CD4-positive, alpha-beta memory T cell (primary cell): ENCODE results near the gene ZNF423. TPM values are rescaled to one million over a fixed set of nuclear protein-coding genes. Genes with fewer than 3 reads are reported as not detected.
A peak's percentile ranks its signal among the peaks of the same experiment; 100 is the strongest.

Source experiments
- CTCF ChIA-PET: fragments of 350-600 bp; sonication (Branson Sonifier 250); formaldehyde crosslinking; loops from one replicate; lab custom pipeline; 2021; ENCODE audit warnings: inconsistent platforms; ENCODE audit not compliant: partially characterized antibody; lab: Charles Lee
- POLR2A ChIA-PET: fragments of 350-600 bp; sonication (Branson Sonifier 250); formaldehyde crosslinking; loops from one replicate; lab custom pipeline; 2021; ENCODE audit not compliant: partially characterized antibody; lab: Charles Lee
- DNase-seq, 5 donors: peaks; one replicate each; pipeline versions ENCODE4 v3.0.0 to v3.0.0-alpha.2; 2020 to 2022; ENCODE audit warnings: mixed read lengths in 1 of 5
- H3K27ac ChIP-seq: one replicate; pipeline ENCODE4 v1.7.0; 2013; ENCODE audit warnings: low read depth, low read length
- H3K27me3 ChIP-seq: 2 replicates; pipeline ENCODE4 v1.7.0; 2013; ENCODE audit warnings: mild to moderate bottlenecking, low read length, moderate library complexity; ENCODE audit not compliant: insufficient read depth
- H3K36me3 ChIP-seq: 2 replicates; pipeline ENCODE4 v1.7.0; 2013; ENCODE audit warnings: mild to moderate bottlenecking, low read length, moderate library complexity; ENCODE audit not compliant: insufficient read depth
- H3K4me1 ChIP-seq: 2 replicates; pipeline ENCODE4 v1.7.0; 2013; ENCODE audit warnings: mild to moderate bottlenecking, low read length, moderate library complexity; ENCODE audit not compliant: insufficient read depth
- H3K4me3 ChIP-seq, 2 donors: one replicate each; pipeline ENCODE4 v1.7.0; 2013; ENCODE audit warnings: low read length in 2 of 2, mild to moderate bottlenecking in 1 of 2
- H3K9me3 ChIP-seq, 2 donors: one replicate each; pipeline ENCODE4 v1.7.0; 2013; ENCODE audit warnings: low read length in 2 of 2, control low read depth in 1 of 2; ENCODE audit not compliant: control insufficient read depth in 1 of 2
- H3K27ac Mint-ChIP-seq, 7 donors: one replicate each; pipeline ENCODE4 v1.8.0; 2020 to 2021; ENCODE audit warnings: mixed read lengths in 7 of 7, mild to moderate bottlenecking in 6 of 7, inconsistent platforms in 3 of 7, moderate library complexity in 3 of 7
- H3K27me3 Mint-ChIP-seq, 2 donors: one replicate each; pipeline ENCODE4 v1.8.0; 2020 to 2021; ENCODE audit warnings: mixed read lengths in 2 of 2
- H3K36me3 Mint-ChIP-seq, 2 donors: one replicate each; pipeline ENCODE4 v1.8.0; 2020 to 2021; ENCODE audit warnings: mixed read lengths in 2 of 2, inconsistent platforms in 1 of 2, mild to moderate bottlenecking in 1 of 2
- H3K4me1 Mint-ChIP-seq, 4 donors: one replicate each; pipeline ENCODE4 v1.8.0; 2020 to 2021; ENCODE audit warnings: mixed read lengths in 4 of 4, mild to moderate bottlenecking in 1 of 4
- H3K4me3 Mint-ChIP-seq, 8 donors: one replicate each; pipeline ENCODE4 v1.8.0; 2020 to 2021; ENCODE audit warnings: mixed read lengths in 8 of 8, mild to moderate bottlenecking in 7 of 8, moderate library complexity in 6 of 8, inconsistent platforms in 3 of 8
- H3K9me3 Mint-ChIP-seq, 8 donors: one replicate each; pipeline ENCODE4 v1.8.0; 2020 to 2021; ENCODE audit warnings: mixed read lengths in 8 of 8, mild to moderate bottlenecking in 5 of 8, inconsistent platforms in 3 of 8, moderate library complexity in 1 of 8
- intact Hi-C: fragments of 100-400 bp; cut with micrococcal nuclease; formaldehyde crosslinking; loops from one replicate; pipeline ENCODE4 v1.15.1; 2023
- polyA plus RNA-seq, 2 donors: library from polyadenylated mRNA; unstranded; fragments of 300-500 nt; fragmentation: Illumina TruSeq; gene quantifications; one replicate each; pipeline ENCODE4 v1.2.3, GENCODE V29; 2021
- total RNA-seq, 2 experiments: library from RNA; stranded (reverse); gene quantifications; one replicate each; pipeline ENCODE4 v1.2.3, GENCODE V29; 2021

Gene ZNF423
- total and polyA plus RNA-seq, 4 experiments from 2014 or later: not detected

- peaks cover 0 to 26% (median 20%) of the 10 kb centered on the region in 8 donors for H3K9me3 Mint-ChIP-seq
- Histone ChIP-seq H3K36me3 (no peaks in the 10 kb centered on the region), H3K27me3 (no peaks in the 10 kb centered on the region), H3K4me1 (no peaks in the 10 kb centered on the region), H3K9me3 (peaks cover 0 to 10% of the 10 kb centered on the region in 2 donors), H3K27ac (no peak overlapping the region), H3K4me3 (no peak overlapping the region)
- POLR2A ChIA-PET: no interaction called here
- CTCF ChIA-PET: no interaction called here
- H3K4me1 Mint-ChIP-seq: no peaks in the 10 kb centered on the region
- no peak for DNase-seq
- H3K27me3 Mint-ChIP-seq: peaks cover 2 to 7% of the 10 kb centered on the region in 2 donors
- no peak overlapping the region for H3K4me3 Mint-ChIP-seq
- intact Hi-C loops: no loop called here
- H3K36me3 Mint-ChIP-seq: peaks cover 7 to 11% of the 10 kb centered on the region in 2 donors
- peak overlapping the region in 1 of 7 donors; percentile 19 for H3K27ac Mint-ChIP-seq
These were observed 203.9 kb downstream of the ZNF423 start for GRCh38 chr16:49651996-49652395.

- Histone ChIP-seq H3K4me1 (no peaks in the 10 kb centered on the region), H3K36me3 (no peaks in the 10 kb centered on the region), H3K4me3 (no peak overlapping the region), H3K27me3 (no peaks in the 10 kb centered on the region), H3K9me3 (peaks cover 0 to 10% of the 10 kb centered on the region in 2 donors), H3K27ac (no peak overlapping the region)
- Mint-ChIP-seq H3K4me3 (no peak overlapping the region), H3K27me3 (peaks cover 2 to 7% of the 10 kb centered on the region in 2 donors), H3K36me3 (peaks cover 7 to 11% of the 10 kb centered on the region in 2 donors), H3K27ac (no peak overlapping the region), H3K9me3 (peaks cover 0 to 33% (median 25%) of the 10 kb centered on the region in 8 donors), H3K4me1 (no peaks in the 10 kb centered on the region)
- DNase-seq: no peak
- ChIA-PET POLR2A (no interaction called here), CTCF (no interaction called here)
- intact Hi-C loops: no loop called here
These were observed 204.7 kb downstream of the ZNF423 start for GRCh38 chr16:49651226-49651625.

- H3K4me1 Mint-ChIP-seq: no peaks in the 10 kb centered on the region
- Histone ChIP-seq H3K4me1 (no peaks in the 10 kb centered on the region), H3K9me3 (peaks cover 0 to 10% of the 10 kb centered on the region in 2 donors), H3K27ac (no peak overlapping the region), H3K4me3 (no peak overlapping the region), H3K27me3 (no peaks in the 10 kb centered on the region), H3K36me3 (no peaks in the 10 kb centered on the region)
- H3K9me3 Mint-ChIP-seq: peaks cover 4 to 36% (median 30%) of the 10 kb centered on the region in 8 donors
- no peak overlapping the region for H3K27ac Mint-ChIP-seq
- ChIA-PET CTCF (no interaction called here), POLR2A (no interaction called here)
- intact Hi-C loops: no loop called here
- no peak overlapping the region for H3K4me3 Mint-ChIP-seq
- peaks cover 2 to 7% of the 10 kb centered on the region in 2 donors for H3K27me3 Mint-ChIP-seq
- no peak for DNase-seq
- H3K36me3 Mint-ChIP-seq: peaks cover 7 to 11% of the 10 kb centered on the region in 2 donors
These were observed 205.3 kb downstream of the ZNF423 start for GRCh38 chr16:49650603-49651002.

- peaks cover 7 to 11% of the 10 kb centered on the region in 2 donors for H3K36me3 Mint-ChIP-seq
- H3K9me3 ChIP-seq: peaks cover 0 to 10% of the 10 kb centered on the region in 2 donors
- H3K27ac ChIP-seq: no peak overlapping the region
- H3K9me3 Mint-ChIP-seq: peaks cover 4 to 44% (median 33%) of the 10 kb centered on the region in 8 donors
- no peak for DNase-seq
- H3K4me3 Mint-ChIP-seq: no peak overlapping the region
- no peak overlapping the region for H3K4me3 ChIP-seq
- H3K4me1 Mint-ChIP-seq: no peaks in the 10 kb centered on the region
- H3K27me3 Mint-ChIP-seq: peaks cover 2 to 7% of the 10 kb centered on the region in 2 donors
- no peaks in the 10 kb centered on the region for H3K4me1 ChIP-seq
- H3K36me3 ChIP-seq: no peaks in the 10 kb centered on the region
- ChIA-PET POLR2A (no interaction called here), CTCF (no interaction called here)
- no peaks in the 10 kb centered on the region for H3K27me3 ChIP-seq
- H3K27ac Mint-ChIP-seq: no peak overlapping the region
- intact Hi-C loops: no loop called here
These were observed 206.7 kb downstream of the ZNF423 start for GRCh38 chr16:49649013-49649765.

- CTCF ChIA-PET: no interaction called here
- Mint-ChIP-seq H3K4me3 (no peak overlapping the region), H3K27ac (no peak overlapping the region), H3K27me3 (peaks cover 2 to 3% of the 10 kb centered on the region in 2 donors), H3K9me3 (peaks cover 4 to 47% (median 33%) of the 10 kb centered on the region in 8 donors), H3K36me3 (peaks cover 7 to 11% of the 10 kb centered on the region in 2 donors), H3K4me1 (no peaks in the 10 kb centered on the region)
- no peaks in the 10 kb centered on the region for H3K36me3 ChIP-seq
- DNase-seq: no peak
- no peaks in the 10 kb centered on the region for H3K4me1 ChIP-seq
- H3K27me3 ChIP-seq: no peaks in the 10 kb centered on the region
- H3K27ac ChIP-seq: no peak overlapping the region
- no peak overlapping the region for H3K4me3 ChIP-seq
- intact Hi-C loops: no loop called here
- peaks cover 0 to 10% of the 10 kb centered on the region in 2 donors for H3K9me3 ChIP-seq
- POLR2A ChIA-PET: no interaction called here
These were observed 208.2 kb downstream of the ZNF423 start for GRCh38 chr16:49647673-49648072.

- no peak overlapping the region for H3K27ac ChIP-seq
- DNase-seq: no peak
- H3K9me3 Mint-ChIP-seq: peaks cover 4 to 47% (median 33%) of the 10 kb centered on the region in 8 donors
- no peaks in the 10 kb centered on the region for H3K36me3 ChIP-seq
- no peak overlapping the region for H3K4me3 Mint-ChIP-seq
- CTCF ChIA-PET: no interaction called here
- no peak overlapping the region for H3K27ac Mint-ChIP-seq
- H3K27me3 Mint-ChIP-seq: peaks cover under 1 to 2% of the 10 kb centered on the region in 2 donors
- H3K27me3 ChIP-seq: no peaks in the 10 kb centered on the region
- no peak overlapping the region for H3K4me3 ChIP-seq
- H3K4me1 ChIP-seq: no peaks in the 10 kb centered on the region
- POLR2A ChIA-PET: no interaction called here
- peaks cover 0 to 10% of the 10 kb centered on the region in 2 donors for H3K9me3 ChIP-seq
- H3K36me3 Mint-ChIP-seq: peaks cover 7 to 11% of the 10 kb centered on the region in 2 donors
- intact Hi-C loops: no loop called here
- H3K4me1 Mint-ChIP-seq: no peaks in the 10 kb centered on the region
These were observed 210.6 kb downstream of the ZNF423 start for GRCh38 chr16:49645263-49645662.

- CTCF ChIA-PET: no interaction called here
- no peaks in the 10 kb centered on the region for H3K4me1 Mint-ChIP-seq
- H3K27me3 Mint-ChIP-seq: peaks cover 4% of the 10 kb centered on the region in 2 donors
- no peak overlapping the region for H3K27ac Mint-ChIP-seq
- intact Hi-C loops: no loop called here
- Histone ChIP-seq H3K9me3 (peaks cover 0 to 10% of the 10 kb centered on the region in 2 donors), H3K27ac (no peak overlapping the region), H3K27me3 (no peaks in the 10 kb centered on the region), H3K4me3 (no peak overlapping the region), H3K4me1 (no peaks in the 10 kb centered on the region), H3K36me3 (no peaks in the 10 kb centered on the region)
- POLR2A ChIA-PET: no interaction called here
- DNase-seq: no peak
- peaks cover 4 to 46% (median 30%) of the 10 kb centered on the region in 8 donors for H3K9me3 Mint-ChIP-seq
- no peak overlapping the region for H3K4me3 Mint-ChIP-seq
- peaks cover 7 to 11% of the 10 kb centered on the region in 2 donors for H3K36me3 Mint-ChIP-seq
These were observed 211.8 kb downstream of the ZNF423 start for GRCh38 chr16:49644145-49644463.
